H9 (cell line): Measurements from ENCODE around the gene TMEM255A. TPM values are rescaled to one million over a fixed set of nuclear protein-coding genes. Genes with fewer than 3 reads are reported as not detected.

Experiments used
- DNase-seq: peaks from one replicate; pipeline ENCODE4 v3.0.0-alpha.2; 2017
- H2AFZ ChIP-seq: one replicate; pipeline ENCODE4 v1.6.1; 2013; ENCODE audit warnings: mild to moderate bottlenecking, low read length, control low read depth, moderate library complexity
- H2AK5ac ChIP-seq: 2 replicates; pipeline ENCODE4 v1.6.1; 2013; ENCODE audit warnings: low read length, control low read depth, mixed read lengths; ENCODE audit not compliant: insufficient read length
- H2BK120ac ChIP-seq: one replicate; pipeline ENCODE4 v1.6.1; 2013; ENCODE audit warnings: low read depth, mild to moderate bottlenecking, low read length, control low read depth, inconsistent platforms; ENCODE audit not compliant: poor library complexity, severe bottlenecking
- H2BK12ac ChIP-seq: 2 replicates; pipeline ENCODE4 v1.6.1; 2013; ENCODE audit warnings: low read length, control low read depth, mixed read lengths, low read depth; ENCODE audit not compliant: insufficient read length
- H2BK15ac ChIP-seq: 2 replicates; pipeline ENCODE4 v1.6.1; 2013; ENCODE audit warnings: low read depth, low read length, control low read depth
- H2BK20ac ChIP-seq: one replicate; pipeline ENCODE4 v1.6.1; 2013; ENCODE audit warnings: low read depth, mild to moderate bottlenecking, low read length, control low read depth, inconsistent platforms; ENCODE audit not compliant: poor library complexity, severe bottlenecking
- H2BK5ac ChIP-seq: 2 replicates; pipeline ENCODE4 v1.6.1; 2013; ENCODE audit warnings: low read length, control low read depth, mixed read lengths; ENCODE audit not compliant: insufficient read length
- H3K14ac ChIP-seq: 2 replicates; pipeline ENCODE4 v1.6.1; 2013; ENCODE audit warnings: low read length, control low read depth; ENCODE audit not compliant: insufficient read depth
- H3K18ac ChIP-seq: 2 replicates; pipeline ENCODE4 v1.6.1; 2013; ENCODE audit warnings: low read depth, mild to moderate bottlenecking, mixed read lengths, low read length, control low read depth; ENCODE audit not compliant: insufficient read length
- H3K23ac ChIP-seq: 2 replicates; pipeline ENCODE4 v1.6.1; 2013; ENCODE audit warnings: low read length, control low read depth, mixed read lengths, low read depth; ENCODE audit not compliant: insufficient read length
- H3K23me2 ChIP-seq: 2 replicates; pipeline ENCODE4 v1.6.1; 2013; ENCODE audit warnings: low read depth, mild to moderate bottlenecking, mixed read lengths, low read length, control low read depth; ENCODE audit not compliant: insufficient read length, poor library complexity, severe bottlenecking
- H3K27ac ChIP-seq: 2 replicates; pipeline ENCODE4 v1.5.1; 2013; ENCODE audit warnings: low read length, control low read depth, mixed read lengths, low read depth; ENCODE audit not compliant: insufficient read length
- H3K27me3 ChIP-seq: 2 replicates; pipeline ENCODE4 v1.6.1; 2013; ENCODE audit warnings: low read length, control low read depth, inconsistent platforms; ENCODE audit not compliant: insufficient read depth
- H3K4ac ChIP-seq: 2 replicates; pipeline ENCODE4 v1.6.1; 2013; ENCODE audit warnings: low read depth, mild to moderate bottlenecking, control low read depth, inconsistent platforms, low read length, moderate library complexity
- H3K4me1 ChIP-seq: 2 replicates; pipeline ENCODE4 v1.6.1; 2013; ENCODE audit warnings: low read length, control low read depth, inconsistent platforms; ENCODE audit not compliant: insufficient read depth
- H3K4me2 ChIP-seq: 2 replicates; pipeline ENCODE4 v1.6.1; 2013; ENCODE audit warnings: low read length, control low read depth, mixed read lengths; ENCODE audit not compliant: insufficient read length, insufficient read depth
- H3K56ac ChIP-seq: 2 replicates; pipeline ENCODE4 v1.6.1; 2013; ENCODE audit warnings: low read depth, mild to moderate bottlenecking, mixed read lengths, low read length, control low read depth; ENCODE audit not compliant: insufficient read length
- H3K79me1 ChIP-seq: 2 replicates; pipeline ENCODE4 v1.6.1; 2013; ENCODE audit warnings: low read depth, mild to moderate bottlenecking, moderate library complexity, low read length, control low read depth, inconsistent platforms; ENCODE audit not compliant: insufficient read depth, poor library complexity, severe bottlenecking
- H3K79me2 ChIP-seq: 2 replicates; pipeline ENCODE4 v1.6.1; 2013; ENCODE audit warnings: low read length, control low read depth, inconsistent platforms; ENCODE audit not compliant: insufficient read depth
- H3K9ac ChIP-seq: 2 replicates; pipeline ENCODE4 v1.6.1; 2013; ENCODE audit warnings: low read length, control low read depth, mixed read lengths; ENCODE audit not compliant: insufficient read length; ENCODE audit errors: extremely low read depth
- H3K9me3 ChIP-seq: one replicate; pipeline ENCODE4 v1.6.1; 2013; ENCODE audit warnings: low read depth, low read length, inconsistent platforms; ENCODE audit not compliant: control insufficient read depth
- H3T11ph ChIP-seq: one replicate; pipeline ENCODE4 v1.6.1; 2013; ENCODE audit warnings: mild to moderate bottlenecking, low read length, control low read depth, inconsistent platforms
- H4K20me1 ChIP-seq: one replicate; pipeline ENCODE4 v1.6.1; 2013; ENCODE audit not compliant: control insufficient read depth, insufficient read length, insufficient read depth
- H4K5ac ChIP-seq: 2 replicates; pipeline ENCODE4 v1.6.1; 2013; ENCODE audit warnings: low read depth, mild to moderate bottlenecking, mixed read lengths, low read length, control low read depth; ENCODE audit not compliant: insufficient read length
- H4K8ac ChIP-seq: replicated peaks from 2 replicates; pipeline ENCODE4 v1.6.1; 2013; ENCODE audit warnings: low read length, control low read depth, mixed read lengths, low read depth; ENCODE audit not compliant: insufficient read length
- H4K91ac ChIP-seq: 2 replicates; pipeline ENCODE4 v1.6.1; 2013; ENCODE audit warnings: low read depth, mild to moderate bottlenecking, moderate library complexity, mixed read lengths, low read length, control low read depth; ENCODE audit not compliant: insufficient read length
- H3K27ac Mint-ChIP-seq, 3 experiments: 2 replicates in 2 of 3; 3 replicates in 1 of 3; pipeline ENCODE4 v1.8.0; 2020 to 2021; ENCODE audit warnings: mixed read lengths in 3 of 3, mild to moderate bottlenecking in 1 of 3, moderate library complexity in 1 of 3
- H3K27me3 Mint-ChIP-seq: 2 replicates; pipeline ENCODE4 v1.8.0; 2021; ENCODE audit warnings: low read depth, mild to moderate bottlenecking, moderate library complexity, mixed read lengths
- H3K36me3 Mint-ChIP-seq, 3 experiments: 2 replicates in 2 of 3; 3 replicates in 1 of 3; pipeline ENCODE4 v1.8.0; 2020 to 2021; ENCODE audit warnings: low read depth in 3 of 3, mixed read lengths in 3 of 3; ENCODE audit not compliant: insufficient read depth in 1 of 3
- H3K4me1 Mint-ChIP-seq, 2 experiments: 2 replicates each; pipeline ENCODE4 v1.8.0; 2020; ENCODE audit warnings: mixed read lengths in 2 of 2
- H3K4me3 Mint-ChIP-seq, 2 experiments: 2 replicates in 1 of 2; 3 replicates in 1 of 2; pipeline ENCODE4 v1.8.0; 2020 to 2021; ENCODE audit warnings: mild to moderate bottlenecking in 2 of 2, mixed read lengths in 2 of 2, moderate library complexity in 1 of 2
- H3K9me3 Mint-ChIP-seq, 2 experiments: 2 replicates in 1 of 2; 3 replicates in 1 of 2; pipeline ENCODE4 v1.8.0; 2020; ENCODE audit warnings: mild to moderate bottlenecking in 2 of 2, mixed read lengths in 2 of 2, moderate library complexity in 1 of 2
- WGBS: extraction: QIAGEN DNeasy Blood & Tissue Kit; methylation state at CpG from one replicate; pipeline ENCODE4 v1.1.7; 2013; ENCODE audit warnings: missing lambda C conversion rate, low lambda C conversion rate, mixed read lengths; ENCODE audit not compliant: insufficient read length; ENCODE audit errors: extremely low coverage; 5-methylcytosine and 5-hydroxymethylcytosine counted together
- total RNA-seq: library from RNA; stranded (reverse); gene quantifications from 2 replicates; pipeline ENCODE4 v1.2.1, GENCODE V29; 2021
- TF ChIP-seq, protein P1 (sequence below): fragments of 200-600 bp; sonication (generic); conservative IDR thresholded peaks from 3 replicates; pipeline ENCODE4 v1.8.0; 2021; ENCODE audit warnings: antibody characterized with exemption, mild to moderate bottlenecking

TMEM255A gene
- total RNA-seq, 1 experiment from 2014 or later, result 0.77 TPM

DNA sequence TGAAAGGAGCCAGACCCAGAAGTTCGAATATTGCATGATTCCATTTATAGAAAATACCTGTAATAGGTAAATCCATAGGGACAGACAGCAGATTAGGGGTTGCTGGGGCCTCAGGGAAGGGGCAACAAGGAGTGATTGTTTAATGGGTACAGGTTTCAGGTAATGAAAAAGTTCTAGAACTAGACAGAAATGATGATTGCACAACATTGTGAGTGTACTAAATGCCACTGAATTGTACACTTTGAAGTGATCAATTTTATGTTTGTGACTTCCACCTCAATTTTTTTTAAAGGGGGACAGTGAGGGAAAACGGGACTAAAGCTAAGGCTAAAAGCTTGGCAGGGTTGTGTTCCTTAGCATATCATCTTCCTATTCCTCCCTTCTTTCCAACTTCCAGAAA lies 37.1 kb downstream of the TMEM255A start:
- no peak overlapping the region for H3K23ac ChIP-seq
- H2BK15ac ChIP-seq, result no peak overlapping the region
- H4K20me1 ChIP-seq, result no peaks in the 10 kb centered on the region
- H2AFZ ChIP-seq, result no peak overlapping the region
- no peak overlapping the region for H3K9ac ChIP-seq
- peaks cover 0 to 5% (median 0%) of the 10 kb centered on the region in 3 experiments; a peak in 1 of 7 replicates for H3K36me3 Mint-ChIP-seq
- H3T11ph ChIP-seq, result no peak overlapping the region
- no peak for DNase-seq
- H3K9me3 Mint-ChIP-seq, result peaks cover 65 to 72% of the 10 kb centered on the region in 2 experiments
- peaks cover 8% of the 10 kb centered on the region; the same call in 1 of the 2 replicates for H3K4me1 ChIP-seq
- H2BK20ac ChIP-seq, result no peak overlapping the region
- no CpG with 5 or more reads among the region's 2 CpGs for WGBS
- H3K14ac ChIP-seq, result no peak overlapping the region
- H3K27me3 Mint-ChIP-seq, result peaks cover 50% of the 10 kb centered on the region
- H3K4me3 Mint-ChIP-seq, result no peak overlapping the region
- H3K56ac ChIP-seq, result no peak overlapping the region
- H2BK120ac ChIP-seq, result no peak overlapping the region
- H4K5ac ChIP-seq, result no peak overlapping the region
- TF ChIP-seq, protein P1, sequence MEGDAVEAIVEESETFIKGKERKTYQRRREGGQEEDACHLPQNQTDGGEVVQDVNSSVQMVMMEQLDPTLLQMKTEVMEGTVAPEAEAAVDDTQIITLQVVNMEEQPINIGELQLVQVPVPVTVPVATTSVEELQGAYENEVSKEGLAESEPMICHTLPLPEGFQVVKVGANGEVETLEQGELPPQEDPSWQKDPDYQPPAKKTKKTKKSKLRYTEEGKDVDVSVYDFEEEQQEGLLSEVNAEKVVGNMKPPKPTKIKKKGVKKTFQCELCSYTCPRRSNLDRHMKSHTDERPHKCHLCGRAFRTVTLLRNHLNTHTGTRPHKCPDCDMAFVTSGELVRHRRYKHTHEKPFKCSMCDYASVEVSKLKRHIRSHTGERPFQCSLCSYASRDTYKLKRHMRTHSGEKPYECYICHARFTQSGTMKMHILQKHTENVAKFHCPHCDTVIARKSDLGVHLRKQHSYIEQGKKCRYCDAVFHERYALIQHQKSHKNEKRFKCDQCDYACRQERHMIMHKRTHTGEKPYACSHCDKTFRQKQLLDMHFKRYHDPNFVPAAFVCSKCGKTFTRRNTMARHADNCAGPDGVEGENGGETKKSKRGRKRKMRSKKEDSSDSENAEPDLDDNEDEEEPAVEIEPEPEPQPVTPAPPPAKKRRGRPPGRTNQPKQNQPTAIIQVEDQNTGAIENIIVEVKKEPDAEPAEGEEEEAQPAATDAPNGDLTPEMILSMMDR, result no peak
- H3K4ac ChIP-seq, result no peak overlapping the region
- no peak overlapping the region for H3K27ac Mint-ChIP-seq
- no peak overlapping the region for H4K8ac ChIP-seq
- peaks cover 21% of the 10 kb centered on the region for H3K9me3 ChIP-seq
- H3K79me1 ChIP-seq, result no peaks in the 10 kb centered on the region
- no peak overlapping the region for H3K27ac ChIP-seq
- no peak overlapping the region for H4K91ac ChIP-seq
- no peak overlapping the region for H2BK5ac ChIP-seq
- H3K79me2 ChIP-seq, result no peaks in the 10 kb centered on the region
- H2AK5ac ChIP-seq, result no peak overlapping the region
- no peak overlapping the region for H3K4me2 ChIP-seq
- no peak overlapping the region for H3K18ac ChIP-seq
- H2BK12ac ChIP-seq, result no peak overlapping the region
- H3K23me2 ChIP-seq, result no peaks in the 10 kb centered on the region
- 0 out of 2 replicates have a peak, but pooled peaks cover 2% of the 10 kb centered on the region for H3K27me3 ChIP-seq
- peaks cover 13 to 21% of the 10 kb centered on the region in 2 experiments for H3K4me1 Mint-ChIP-seq
